HAP-1 (cell line): ENCODE data around the gene EPHA8.

ENCODE experiments used
- DNase-seq, 2 experiments: peaks; one replicate each; pipeline ENCODE4 v3.0.0-alpha.2; 2016 to 2020; ENCODE audit warnings: low spot score in 2 of 2
- H3K27me3 ChIP-seq: fragments of 250-450 bp; sonication (Bioruptor Pico); 2 replicates; pipeline ENCODE4 v1.5.1; 2020; ENCODE audit warnings: low read depth, mild to moderate bottlenecking, moderate library complexity
- H3K36me3 ChIP-seq: fragments of 250-450 bp; sonication (Bioruptor Pico); replicated peaks from 2 replicates; pipeline ENCODE4 v1.5.1; 2020; ENCODE audit warnings: mild to moderate bottlenecking
- H3K4me1 ChIP-seq: fragments of 250-450 bp; sonication (Bioruptor Pico); 2 replicates; pipeline ENCODE4 v1.5.1; 2020; ENCODE audit warnings: mild to moderate bottlenecking
- H3K4me3 ChIP-seq: fragments of 250-450 bp; sonication (Bioruptor Pico); 2 replicates; pipeline ENCODE4 v1.5.1; 2020; ENCODE audit warnings: mild to moderate bottlenecking, moderate library complexity
- H3K9me3 ChIP-seq: fragments of 250-450 bp; sonication (Bioruptor Pico); 2 replicates; pipeline ENCODE4 v1.5.1; 2020; ENCODE audit warnings: mild to moderate bottlenecking, moderate library complexity
- in situ Hi-C: fragments of 300-500 bp; cut with MboI; formaldehyde crosslinking; loops from 3 replicates; pipeline ENCODE4 v1.14.3; 2020; ENCODE audit warnings: low sequenced_read_pairs, inconsistent platforms, mixed read lengths

The EPHA8 gene

GRCh38 chr1:22543679-22544078 lies 19.6 kb upstream of the EPHA8 start:
- Histone ChIP-seq H3K4me3 (no peak overlapping the region), H3K27me3 (peaks cover 24% of the 10 kb centered on the region), H3K4me1 (no peaks in the 10 kb centered on the region), H3K9me3 (no peaks in the 10 kb centered on the region), H3K36me3 (no peaks in the 10 kb centered on the region)
- in situ Hi-C loops = no loop called here
- no peak for DNase-seq

- no peak overlapping the region for H3K4me3 ChIP-seq
- in situ Hi-C loops = no loop called here
- H3K9me3 ChIP-seq = no peaks in the 10 kb centered on the region
- no peaks in the 10 kb centered on the region for H3K36me3 ChIP-seq
- H3K4me1 ChIP-seq = no peaks in the 10 kb centered on the region
- peaks cover 26% of the 10 kb centered on the region for H3K27me3 ChIP-seq
- DNase-seq = no peak
These were observed 18.7 kb upstream of the EPHA8 start for GRCh38 chr1:22544606-22545005.

GRCh38 chr1:22545141-22545540 lies 18.1 kb upstream of the EPHA8 start:
- no peaks in the 10 kb centered on the region for H3K4me1 ChIP-seq
- H3K4me3 ChIP-seq = no peak overlapping the region
- no peaks in the 10 kb centered on the region for H3K9me3 ChIP-seq
- in situ Hi-C loops = no loop called here
- no peaks in the 10 kb centered on the region for H3K36me3 ChIP-seq
- no peak for DNase-seq
- H3K27me3 ChIP-seq = peaks cover 26% of the 10 kb centered on the region

GRCh38 chr1:22547186-22547817 lies 16.0 kb upstream of the EPHA8 start:
- no peaks in the 10 kb centered on the region for H3K36me3 ChIP-seq
- no peak for DNase-seq
- no peaks in the 10 kb centered on the region for H3K9me3 ChIP-seq
- no peak overlapping the region for H3K4me3 ChIP-seq
- in situ Hi-C loops = no loop called here
- H3K27me3 ChIP-seq = peaks cover 26% of the 10 kb centered on the region
- no peaks in the 10 kb centered on the region for H3K4me1 ChIP-seq

GRCh38 chr1:22547818-22548462 lies 15.3 kb upstream of the EPHA8 start:
- Histone ChIP-seq H3K4me1 (no peaks in the 10 kb centered on the region), H3K4me3 (no peak overlapping the region), H3K36me3 (no peaks in the 10 kb centered on the region), H3K27me3 (peaks cover 26% of the 10 kb centered on the region), H3K9me3 (no peaks in the 10 kb centered on the region)
- no peak for DNase-seq
- in situ Hi-C loops = no loop called here

- H3K9me3 ChIP-seq = no peaks in the 10 kb centered on the region
- DNase-seq = no peak
- in situ Hi-C loops = no loop called here
- H3K36me3 ChIP-seq = no peaks in the 10 kb centered on the region
- no peak overlapping the region for H3K4me3 ChIP-seq
- H3K27me3 ChIP-seq = peaks cover 24% of the 10 kb centered on the region
- no peaks in the 10 kb centered on the region for H3K4me1 ChIP-seq
These were observed 13.3 kb upstream of the EPHA8 start for GRCh38 chr1:22550021-22550420.

- in situ Hi-C loops = no loop called here
- Histone ChIP-seq H3K27me3 (peaks cover 16% of the 10 kb centered on the region), H3K36me3 (no peaks in the 10 kb centered on the region), H3K9me3 (no peaks in the 10 kb centered on the region), H3K4me1 (no peaks in the 10 kb centered on the region), H3K4me3 (no peak overlapping the region)
- no peak for DNase-seq
These were observed 11.7 kb upstream of the EPHA8 start for GRCh38 chr1:22551591-22551990.

GRCh38 chr1:22552021-22552420 lies 11.3 kb upstream of the EPHA8 start:
- Histone ChIP-seq H3K36me3 (no peaks in the 10 kb centered on the region), H3K9me3 (no peaks in the 10 kb centered on the region), H3K4me1 (no peaks in the 10 kb centered on the region), H3K27me3 (peaks cover 12% of the 10 kb centered on the region), H3K4me3 (no peak overlapping the region)
- DNase-seq = no peak
- in situ Hi-C loops = no loop called here

- in situ Hi-C loops = no loop called here
- no peaks in the 10 kb centered on the region for H3K36me3 ChIP-seq
- H3K9me3 ChIP-seq = no peaks in the 10 kb centered on the region
- no peaks in the 10 kb centered on the region for H3K4me1 ChIP-seq
- H3K27me3 ChIP-seq = peaks cover 6% of the 10 kb centered on the region
- H3K4me3 ChIP-seq = no peak overlapping the region
- DNase-seq = no peak
These were observed 10.0 kb upstream of the EPHA8 start for GRCh38 chr1:22553104-22553880.

- Histone ChIP-seq H3K9me3 (no peaks in the 10 kb centered on the region), H3K4me1 (no peaks in the 10 kb centered on the region), H3K4me3 (no peak overlapping the region), H3K36me3 (no peaks in the 10 kb centered on the region), H3K27me3 (no peaks in the 10 kb centered on the region)
- in situ Hi-C loops = no loop called here
- no peak for DNase-seq
These were observed 9.2 kb upstream of the EPHA8 start for GRCh38 chr1:22553991-22554522.

- H3K27me3 ChIP-seq = peaks cover 2% of the 10 kb centered on the region; the same call in 1 of the 2 replicates
- no peak overlapping the region for H3K4me3 ChIP-seq
- H3K4me1 ChIP-seq = no peaks in the 10 kb centered on the region
- H3K9me3 ChIP-seq = no peaks in the 10 kb centered on the region
- DNase-seq = no peak
- H3K36me3 ChIP-seq = no peaks in the 10 kb centered on the region
- in situ Hi-C loops = no loop called here
These were observed 8.0 kb upstream of the EPHA8 start for GRCh38 chr1:22555371-22555656.

- Histone ChIP-seq H3K9me3 (no peaks in the 10 kb centered on the region), H3K4me1 (no peaks in the 10 kb centered on the region), H3K27me3 (peaks cover 10% of the 10 kb centered on the region; the same call in 1 of the 2 replicates), H3K4me3 (no peak overlapping the region), H3K36me3 (no peaks in the 10 kb centered on the region)
- in situ Hi-C loops = no loop called here
- DNase-seq = peak in 1 of 2 experiments; percentile 31
These were observed 6.7 kb upstream of the EPHA8 start for GRCh38 chr1:22556391-22557104.

- no peaks in the 10 kb centered on the region for H3K9me3 ChIP-seq
- H3K27me3 ChIP-seq = peaks cover 17% of the 10 kb centered on the region
- no peak overlapping the region for H3K4me3 ChIP-seq
- no peaks in the 10 kb centered on the region for H3K4me1 ChIP-seq
- DNase-seq = no peak
- H3K36me3 ChIP-seq = no peaks in the 10 kb centered on the region
- in situ Hi-C loops = no loop called here
These were observed 5.8 kb upstream of the EPHA8 start for GRCh38 chr1:22557341-22557950.
